ENCODE results near the gene RPS2.
"Not testable (repeated sequence)": the region's sequence is repeated elsewhere in the genome, so short reads cannot be mapped to it uniquely, and the experiment has no call there.

The RPS2 gene

GRCh38 chr16:1964506-1965395 lies at the start of gene RPS2:
RPS2 (minus strand) TSS chr16:1964826; CDS start chr16:1964625, 201 bp downstream.
- peak; percentile 91 for DNase-seq

GRCh38 chr16:2013527-2013926 lies 48.9 kb upstream of the RPS2 start:
- DNase-seq = no peak

GRCh38 chr16:2011726-2012125 lies 47.1 kb upstream of the RPS2 start:
- DNase-seq = not testable (repeated sequence)

- DNase-seq = peak; percentile 58
Measured at GRCh38 chr16:2009791-2010510, 45.3 kb upstream of the RPS2 start, which contains the start of gene ZNF598. ZNF598 (minus strand) TSS chr16:2009821.

- DNase-seq = no peak
Measured at GRCh38 chr16:2009164-2009711, 44.6 kb upstream of the RPS2 start.

- DNase-seq = no peak
Measured at GRCh38 chr16:2008631-2009163, 44.1 kb upstream of the RPS2 start.

- no peak for DNase-seq
Measured at GRCh38 chr16:2008009-2008526, 43.4 kb upstream of the RPS2 start.

GRCh38 chr16:2007081-2007836 lies 42.6 kb upstream of the RPS2 start:
- no peak for DNase-seq

- no peak for DNase-seq
Measured at GRCh38 chr16:2006317-2006716, 41.7 kb upstream of the RPS2 start.

GRCh38 chr16:2005646-2006045 lies 41.0 kb upstream of the RPS2 start:
- DNase-seq = peak; percentile 29

GRCh38 chr16:2004795-2005517 lies 40.3 kb upstream of the RPS2 start:
- no peak for DNase-seq

- DNase-seq = peak; percentile 13
Measured at GRCh38 chr16:2003827-2004641, 39.4 kb upstream of the RPS2 start.

- no peak for DNase-seq
Measured at GRCh38 chr16:2003231-2003826, 38.7 kb upstream of the RPS2 start.

- DNase-seq = no peak
Measured at GRCh38 chr16:2002406-2003230, 38.0 kb upstream of the RPS2 start.

GRCh38 chr16:2001456-2002355 lies 37.1 kb upstream of the RPS2 start:
- no peak for DNase-seq

GRCh38 chr16:2001035-2001434 lies 36.4 kb upstream of the RPS2 start:
- DNase-seq = no peak

GRCh38 chr16:1999866-2000514 lies 35.4 kb upstream of the RPS2 start:
- DNase-seq = no peak

All from DMS79 treated with DMSO at 0.1 percent for 48 hours (cell line).